CD4-positive, alpha-beta T cell (primary cell): ENCODE data around the gene D2HGDH. TPM values are rescaled to one million over a fixed set of nuclear protein-coding genes. Genes with fewer than 3 reads are reported as not detected.
A peak's percentile ranks its signal among the peaks of the same experiment; 100 is the strongest.
"Not testable (repeated sequence)": the region's sequence is repeated elsewhere in the genome, so short reads cannot be mapped to it uniquely, and the experiment has no call there.

Experiments used
- ATAC-seq: fragments of 200-7000 bp; cut with Tn5 transposase; one replicate; pipeline ENCODE4 v1.10.0; 2022; ENCODE audit warnings: mild to moderate bottlenecking; ENCODE audit not compliant: poor library complexity
- CTCF ChIA-PET: fragments of 350-600 bp; sonication (Branson Sonifier 250); formaldehyde crosslinking; loops from one replicate; lab custom pipeline; 2021; ENCODE audit warnings: antibody characterized with exemption, inconsistent platforms; lab: Charles Lee
- POLR2A ChIA-PET: fragments of 350-600 bp; sonication (Branson Sonifier 250); formaldehyde crosslinking; loops from one replicate; lab custom pipeline; 2021; ENCODE audit warnings: antibody characterized with exemption, inconsistent platforms; lab: Charles Lee
- DNase-seq, 14 experiments: peaks; one replicate each; pipeline ENCODE4 v3.0.0-alpha.2; 2013 to 2020; ENCODE audit warnings: mixed read lengths in 2 of 14
- H3K27ac ChIP-seq, 2 donors: one replicate each; pipeline versions ENCODE4 v1.5.1 to v1.7.0; 2013; ENCODE audit warnings: low read length in 2 of 2, low read depth in 1 of 2, mild to moderate bottlenecking in 1 of 2
- H3K27me3 ChIP-seq, 2 experiments: 1 replicate in 1 of 2; 2 replicates in 1 of 2; pipeline versions ENCODE4 v1.6.1 to v1.7.0; 2013; ENCODE audit warnings: low read length in 2 of 2, control low read depth in 1 of 2, mild to moderate bottlenecking in 1 of 2, moderate library complexity in 1 of 2; ENCODE audit not compliant: insufficient read depth in 2 of 2, control insufficient read depth in 1 of 2
- H3K36me3 ChIP-seq: one replicate; pipeline ENCODE4 v1.6.1; 2013; ENCODE audit warnings: low read length, control low read depth; ENCODE audit not compliant: insufficient read depth
- H3K4me1 ChIP-seq: one replicate; pipeline ENCODE4 v1.6.1; 2013; ENCODE audit warnings: low read length, control low read depth; ENCODE audit not compliant: insufficient read depth
- H3K4me3 ChIP-seq: one replicate; pipeline ENCODE4 v1.5.1; 2013; ENCODE audit warnings: mild to moderate bottlenecking, low read length, moderate library complexity
- H3K9me3 ChIP-seq, 2 experiments: 1 replicate in 1 of 2; 2 replicates in 1 of 2; pipeline versions ENCODE4 v1.6.1 to v1.7.0; 2013; ENCODE audit warnings: low read length in 2 of 2, mild to moderate bottlenecking in 2 of 2, control low read depth in 1 of 2, moderate library complexity in 1 of 2; ENCODE audit not compliant: control insufficient read depth in 1 of 2, insufficient read depth in 1 of 2
- H3K27ac Mint-ChIP-seq: one replicate; pipeline ENCODE4 v1.8.0; 2020; ENCODE audit warnings: mixed read lengths
- H3K27me3 Mint-ChIP-seq: one replicate; pipeline ENCODE4 v1.8.0; 2021; ENCODE audit warnings: mixed read lengths
- H3K36me3 Mint-ChIP-seq: one replicate; pipeline ENCODE4 v1.8.0; 2021; ENCODE audit warnings: low read depth, mixed read lengths
- H3K4me1 Mint-ChIP-seq: one replicate; pipeline ENCODE4 v1.8.0; 2021; ENCODE audit warnings: low read depth, mixed read lengths
- H3K4me3 Mint-ChIP-seq: one replicate; pipeline ENCODE4 v1.8.0; 2020; ENCODE audit warnings: mild to moderate bottlenecking, mixed read lengths
- H3K9me3 Mint-ChIP-seq: one replicate; pipeline ENCODE4 v1.8.0; 2020; ENCODE audit warnings: mixed read lengths
- CTCF ChIP-seq: fragments of 200-600 bp; IDR thresholded peaks from one replicate; pipeline ENCODE4 v1.8.0; 2022; ENCODE audit warnings: antibody characterized with exemption, mild to moderate bottlenecking
- intact Hi-C, 2 experiments: fragments of 100-400 bp; cut with DNase I in 1 of 2; cut with micrococcal nuclease in 1 of 2; formaldehyde crosslinking; loops; one replicate each; pipeline versions ENCODE4 v1.15.1 to v1.9.0; 2023 to 2025; cut with DNase I, micrococcal nuclease
- total RNA-seq, 174 experiments: library from RNA in 2 of 174; stranded (reverse) in 2 of 174; gene quantifications; one replicate each; pipeline ENCODE4 v1.2.3 and lab custom pipeline; 2021 to 2026

D2HGDH gene
- total RNA-seq, 2 experiments from 2014 or later: 27.6 to 30.6 TPM

- Mint-ChIP-seq H3K4me3 (no peak overlapping the region), H3K36me3 (no peaks in the 10 kb centered on the region)
Measured at GRCh38 chr2:241798631-241799521, 64.4 kb downstream of the D2HGDH start.

GRCh38 chr2:241799522-241800197 is 65.2 kb downstream of the D2HGDH start:
- ChIA-PET POLR2A (no interaction called here), CTCF (no interaction called here)
- peak in 1 of 14 experiments; percentile 3 for DNase-seq
- ATAC-seq: no peak
- H3K27me3 Mint-ChIP-seq: peaks cover under 1% of the 10 kb centered on the region
- H3K4me1 ChIP-seq: peaks cover 17% of the 10 kb centered on the region
- peaks cover 0 to 6% of the 10 kb centered on the region in 2 experiments for H3K27me3 ChIP-seq
- H3K27ac Mint-ChIP-seq: no peak overlapping the region
- no peaks in the 10 kb centered on the region for H3K4me1 Mint-ChIP-seq
- H3K27ac ChIP-seq: no peak overlapping the region
- H3K9me3 Mint-ChIP-seq: no peaks in the 10 kb centered on the region
- TF ChIP-seq CTCF: no peak
- no peaks in the 10 kb centered on the region for H3K36me3 Mint-ChIP-seq
- intact Hi-C loops: no loop called here
- H3K36me3 ChIP-seq: no peaks in the 10 kb centered on the region
- no peak overlapping the region for H3K4me3 Mint-ChIP-seq
- no peaks in the 10 kb centered on the region for H3K9me3 ChIP-seq
- no peak overlapping the region for H3K4me3 ChIP-seq

More at GRCh38 chr2:241798631-241799521, 64.4 kb downstream of the D2HGDH start:
- no peak for TF ChIP-seq CTCF
- Histone ChIP-seq H3K4me3 (no peak overlapping the region), H3K9me3 (no peaks in the 10 kb centered on the region), H3K27me3 (no peaks in the 10 kb centered on the region), H3K4me1 (peaks cover 10% of the 10 kb centered on the region), H3K36me3 (no peaks in the 10 kb centered on the region), H3K27ac (no peak overlapping the region)
- H3K9me3 Mint-ChIP-seq: no peaks in the 10 kb centered on the region
- no peak overlapping the region for H3K27ac Mint-ChIP-seq
- intact Hi-C loops: no loop called here
- peak in 2 of 14 experiments; percentile 3 to 15 for DNase-seq
- no peak for ATAC-seq
- no peaks in the 10 kb centered on the region for H3K4me1 Mint-ChIP-seq
- ChIA-PET CTCF (no interaction called here), POLR2A (no interaction called here)
- H3K27me3 Mint-ChIP-seq: no peaks in the 10 kb centered on the region

DNA sequence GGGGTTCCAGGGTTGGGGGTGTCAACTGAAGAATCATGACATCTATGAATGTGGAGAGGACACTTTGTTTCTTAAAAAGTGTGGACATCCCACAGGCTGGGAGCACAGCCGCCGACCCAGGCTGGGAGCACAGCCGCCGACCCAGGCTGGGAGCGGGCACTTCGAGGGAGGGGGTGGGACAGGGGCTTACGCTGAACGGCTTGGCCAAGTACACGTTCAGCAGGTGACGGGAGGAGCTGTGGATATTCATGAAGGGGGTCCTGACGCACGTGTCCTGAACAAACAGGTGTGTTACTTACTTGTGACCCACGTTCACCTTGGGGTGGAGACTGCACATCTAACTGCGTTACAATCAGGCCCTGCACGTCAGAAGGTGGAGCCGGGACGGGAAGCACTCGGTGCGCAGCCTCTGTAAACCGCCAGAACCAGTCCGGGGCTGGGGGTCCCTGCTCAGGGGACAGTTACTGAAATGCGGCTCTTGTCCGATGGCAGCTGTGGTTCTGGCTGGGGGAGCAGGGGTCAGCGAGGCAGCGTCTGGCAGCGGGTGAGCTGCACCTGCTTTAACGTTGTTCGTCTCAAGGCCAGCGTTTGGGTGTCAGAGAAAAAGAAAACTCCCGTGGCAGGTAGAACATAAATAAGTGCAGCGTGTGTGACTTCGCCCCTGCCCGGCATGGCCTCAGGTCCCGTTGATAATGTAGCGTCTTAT is 65.9 kb downstream of the D2HGDH start:
- POLR2A ChIA-PET, H3K4me3 ChIP-seq, ATAC-seq, H3K36me3 Mint-ChIP-seq, intact Hi-C loops, H3K9me3 ChIP-seq, H3K27ac Mint-ChIP-seq, CTCF ChIA-PET, H3K27me3 ChIP-seq, H3K4me1 Mint-ChIP-seq, H3K36me3 ChIP-seq, H3K4me3 Mint-ChIP-seq, H3K27me3 Mint-ChIP-seq, H3K9me3 Mint-ChIP-seq, H3K27ac ChIP-seq: not testable (repeated sequence)
- DNase-seq: peak in 1 of 14 experiments; percentile 29
- peaks cover 21% of the 10 kb centered on the region for H3K4me1 ChIP-seq
